Rectal smooth muscle tissue (tissue), 1 donor: ENCODE data around the gene TESK1.
"Not testable (repeated sequence)": the region's sequence is repeated elsewhere in the genome, so short reads cannot be mapped to it uniquely, and the experiment has no call there.

Experiments
- H3K27ac ChIP-seq: one replicate; pipeline ENCODE4 v1.7.0; 2013; ENCODE audit warnings: low read depth, low read length, inconsistent platforms
- H3K27me3 ChIP-seq: one replicate; pipeline ENCODE4 v1.7.0; 2013; ENCODE audit warnings: low read length; ENCODE audit not compliant: control insufficient read depth, insufficient read depth
- H3K36me3 ChIP-seq: one replicate; pipeline ENCODE4 v1.7.0; 2013; ENCODE audit warnings: low read length; ENCODE audit not compliant: control insufficient read depth, insufficient read depth
- H3K4me1 ChIP-seq: one replicate; pipeline ENCODE4 v1.7.0; 2013; ENCODE audit warnings: low read length; ENCODE audit not compliant: control insufficient read depth, insufficient read depth
- H3K4me3 ChIP-seq: one replicate; pipeline ENCODE4 v1.7.0; 2013; ENCODE audit warnings: low read length
- H3K9ac ChIP-seq: one replicate; pipeline ENCODE4 v1.7.0; 2013; ENCODE audit warnings: low read length

TESK1 gene

GRCh38 chr9:35629597-35629996 lies 24.5 kb downstream of the TESK1 start:
- no peaks in the 10 kb centered on the region for H3K36me3 ChIP-seq
- no peak overlapping the region for H3K9ac ChIP-seq
- no peaks in the 10 kb centered on the region for H3K4me1 ChIP-seq
- no peaks in the 10 kb centered on the region for H3K27me3 ChIP-seq
- H3K27ac ChIP-seq = no peak overlapping the region
- H3K4me3 ChIP-seq = no peak overlapping the region

- no peak overlapping the region for H3K4me3 ChIP-seq
- no peaks in the 10 kb centered on the region for H3K36me3 ChIP-seq
- H3K9ac ChIP-seq = no peak overlapping the region
- H3K27me3 ChIP-seq = no peaks in the 10 kb centered on the region
- no peak overlapping the region for H3K27ac ChIP-seq
- no peaks in the 10 kb centered on the region for H3K4me1 ChIP-seq
These were observed 30.7 kb downstream of the TESK1 start for GRCh38 chr9:35635730-35636129.

GRCh38 chr9:35636135-35636876 lies 31.2 kb downstream of the TESK1 start:
- Histone ChIP-seq H3K4me3 (no peak overlapping the region), H3K9ac (no peak overlapping the region), H3K36me3 (no peaks in the 10 kb centered on the region), H3K27me3 (no peaks in the 10 kb centered on the region), H3K27ac (no peak overlapping the region), H3K4me1 (no peaks in the 10 kb centered on the region)

- H3K27me3 ChIP-seq, H3K27ac ChIP-seq, H3K4me3 ChIP-seq, H3K9ac ChIP-seq, H3K36me3 ChIP-seq, H3K4me1 ChIP-seq: not testable (repeated sequence)
These were observed 31.8 kb downstream of the TESK1 start for GRCh38 chr9:35636877-35637246.

GRCh38 chr9:35637427-35637955 lies 32.4 kb downstream of the TESK1 start:
- not testable (repeated sequence) for H3K9ac ChIP-seq, H3K36me3 ChIP-seq, H3K27ac ChIP-seq, H3K27me3 ChIP-seq, H3K4me1 ChIP-seq, H3K4me3 ChIP-seq

GRCh38 chr9:35638751-35639150 lies 33.7 kb downstream of the TESK1 start:
- not testable (repeated sequence) for H3K36me3 ChIP-seq, H3K4me3 ChIP-seq, H3K27me3 ChIP-seq, H3K9ac ChIP-seq, H3K4me1 ChIP-seq, H3K27ac ChIP-seq

GRCh38 chr9:35639225-35639624 lies 34.2 kb downstream of the TESK1 start:
- H3K27me3 ChIP-seq, H3K9ac ChIP-seq, H3K4me3 ChIP-seq, H3K4me1 ChIP-seq, H3K27ac ChIP-seq, H3K36me3 ChIP-seq: not testable (repeated sequence)

- no peak overlapping the region for H3K9ac ChIP-seq
- no peak overlapping the region for H3K27ac ChIP-seq
These were observed 34.6 kb downstream of the TESK1 start for GRCh38 chr9:35639631-35640030.

GRCh38 chr9:35640431-35640830 lies 35.4 kb downstream of the TESK1 start:
- not testable (repeated sequence) for H3K9ac ChIP-seq, H3K4me3 ChIP-seq, H3K36me3 ChIP-seq, H3K27me3 ChIP-seq, H3K4me1 ChIP-seq, H3K27ac ChIP-seq

More at GRCh38 chr9:35639631-35640030, 34.6 kb downstream of the TESK1 start:
- H3K27me3 ChIP-seq = no peaks in the 10 kb centered on the region
- no peaks in the 10 kb centered on the region for H3K36me3 ChIP-seq
- H3K4me1 ChIP-seq = no peaks in the 10 kb centered on the region
- H3K4me3 ChIP-seq = no peak overlapping the region

GRCh38 chr9:35641478-35641877 lies 36.4 kb downstream of the TESK1 start:
- not testable (repeated sequence) for H3K27ac ChIP-seq, H3K4me1 ChIP-seq, H3K36me3 ChIP-seq, H3K9ac ChIP-seq, H3K27me3 ChIP-seq, H3K4me3 ChIP-seq

- Histone ChIP-seq H3K27ac (no peak overlapping the region), H3K4me3 (no peak overlapping the region), H3K9ac (no peak overlapping the region), H3K36me3 (no peaks in the 10 kb centered on the region), H3K27me3 (no peaks in the 10 kb centered on the region), H3K4me1 (peaks cover 3% of the 10 kb centered on the region)
These were observed 38.0 kb downstream of the TESK1 start for GRCh38 chr9:35643046-35643445.

GRCh38 chr9:35645736-35646135 lies 40.7 kb downstream of the TESK1 start:
- H3K9ac ChIP-seq, H3K27ac ChIP-seq, H3K27me3 ChIP-seq, H3K4me1 ChIP-seq, H3K36me3 ChIP-seq: not testable (repeated sequence)
- peak overlapping the region; percentile 91 for H3K4me3 ChIP-seq

GRCh38 chr9:35646153-35646532 lies 41.1 kb downstream of the TESK1 start:
- Histone ChIP-seq H3K9ac (peak overlapping the region; percentile 21), H3K27ac (peak overlapping the region; percentile 89), H3K27me3 (no peaks in the 10 kb centered on the region), H3K4me1 (peaks cover 3% of the 10 kb centered on the region), H3K4me3 (peak overlapping the region; percentile 91), H3K36me3 (no peaks in the 10 kb centered on the region)
